HT1080 (cell line): ENCODE measurements around the gene RBBP6. TPM values are rescaled to one million over a fixed set of nuclear protein-coding genes. Genes with fewer than 3 reads are reported as not detected.
A peak's percentile ranks its signal among the peaks of the same experiment; 100 is the strongest.
"Not testable (repeated sequence)": the region's sequence is repeated elsewhere in the genome, so short reads cannot be mapped to it uniquely, and the experiment has no call there.

Source experiments
- DNase-seq: peaks from one replicate; pipeline ENCODE4 v3.0.0-alpha.2; 2015; ENCODE audit warnings: low read depth
- polyA plus RNA-seq, 2 experiments: library from polyadenylated mRNA; depleted of rRNA; stranded (reverse); fragments of >200 nt; gene quantifications; 2 replicates each; pipeline ENCODE4 v1.2.3, GENCODE V29; 2015
- total RNA-seq: library from RNA; depleted of rRNA; stranded (reverse); fragments of >200 nt; shearing (Covaris generic); gene quantifications from 2 replicates; pipeline ENCODE4 v1.2.3, GENCODE V29; 2014; rRNA removed

Gene RBBP6
- 13.9 and 15.4 TPM in 2 replicates for total RNA-seq
- polyA plus RNA-seq (2015; cell fraction: cytosol; rRNA removed), result 19.0 and 25.9 TPM in 2 replicates
- 72.8 and 79.7 TPM in 2 replicates for polyA plus RNA-seq (2015; cell fraction: nucleus; rRNA removed)

GRCh38 chr16:24539295-24539849 is at the start of gene RBBP6:
Gene RBBP6 (plus strand): TSS chr16:24539566. CDS start chr16:24540627, 1,061 bp downstream.
- peak; percentile 96 for DNase-seq

DNA sequence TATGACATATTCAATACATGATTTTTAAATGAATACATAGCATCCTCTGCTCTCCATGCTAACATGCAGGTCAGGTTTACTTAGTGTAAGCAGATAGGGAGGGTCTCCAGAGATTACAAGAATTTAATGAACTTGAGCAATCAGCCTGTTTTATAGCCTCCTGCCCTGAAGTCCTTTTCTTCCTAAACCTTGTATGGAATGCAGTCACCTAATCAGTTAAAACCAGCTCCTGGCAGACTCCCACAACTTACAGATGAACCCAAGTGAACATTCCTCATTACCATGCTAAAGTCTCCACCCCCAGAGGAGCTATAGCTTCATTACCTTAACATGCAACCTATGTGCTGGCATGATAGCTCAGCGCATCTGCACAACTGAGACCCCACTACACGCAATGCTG is 48.5 kb upstream of the RBBP6 start:
- no peak for DNase-seq

DNA sequence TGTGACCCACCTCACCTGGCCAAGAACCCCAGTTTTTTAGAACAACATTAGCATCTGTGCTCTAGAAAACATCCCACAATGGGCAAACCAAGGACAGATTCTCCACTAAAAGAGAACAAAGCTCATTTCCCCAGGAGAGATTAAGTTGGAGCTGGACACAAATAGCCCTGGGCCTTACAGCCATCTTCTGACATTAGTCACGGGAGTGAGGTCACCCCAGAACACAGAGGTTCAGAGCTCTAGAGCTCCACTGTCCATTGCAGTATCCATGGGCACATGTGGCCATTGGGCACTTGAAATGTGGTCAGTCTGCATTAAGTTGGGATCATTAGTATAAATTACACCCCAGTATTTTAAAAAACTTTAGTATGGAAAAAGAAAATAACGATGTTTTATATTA is 47.6 kb upstream of the RBBP6 start:
- DNase-seq, result no peak

DNA sequence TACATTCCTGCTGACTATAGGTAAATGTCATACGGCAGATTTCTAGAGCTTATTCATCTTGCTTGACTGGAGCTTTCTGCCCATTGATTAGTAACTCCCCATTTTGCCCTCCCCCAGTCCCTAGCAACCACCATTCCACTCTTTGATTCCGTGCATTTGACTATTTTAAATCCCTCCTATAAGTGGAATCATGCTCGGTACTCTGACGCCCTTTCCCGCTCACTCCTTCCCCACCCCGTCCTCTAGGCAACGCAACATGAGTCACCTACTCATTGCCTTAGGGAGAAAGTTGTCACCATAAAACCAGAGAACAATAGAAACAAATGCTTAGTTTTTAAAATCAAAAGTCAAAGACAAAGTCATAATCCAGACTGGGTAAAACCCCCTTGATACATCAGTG is 45.5 kb upstream of the RBBP6 start:
- DNase-seq, result no peak

DNA sequence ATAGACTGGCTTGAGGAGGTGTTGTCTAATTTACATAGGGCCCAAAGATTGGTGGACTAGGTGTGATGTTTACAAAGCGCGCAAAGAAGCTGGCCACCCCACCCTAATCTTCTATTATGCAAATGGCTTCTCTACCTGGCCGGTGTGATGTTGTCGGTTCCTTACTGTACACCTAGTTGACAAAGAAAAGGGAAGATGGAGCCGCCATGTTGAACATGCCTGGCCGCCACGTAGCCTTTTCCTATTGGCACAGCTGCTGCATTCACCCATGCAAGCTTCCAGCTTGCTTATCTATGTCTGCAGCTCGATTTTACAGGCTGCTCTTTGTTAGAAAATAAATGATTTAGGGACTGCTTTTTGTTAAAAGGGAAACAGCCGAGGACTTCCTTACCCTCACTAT is 44.2 kb upstream of the RBBP6 start:
- not testable (repeated sequence) for DNase-seq

- no peak for DNase-seq
These were observed 41.9 kb upstream of the RBBP6 start for GRCh38 chr16:24497440-24497839.

GRCh38 chr16:24499193-24499814 is 40.1 kb upstream of the RBBP6 start:
- peak; percentile 48 for DNase-seq

DNA sequence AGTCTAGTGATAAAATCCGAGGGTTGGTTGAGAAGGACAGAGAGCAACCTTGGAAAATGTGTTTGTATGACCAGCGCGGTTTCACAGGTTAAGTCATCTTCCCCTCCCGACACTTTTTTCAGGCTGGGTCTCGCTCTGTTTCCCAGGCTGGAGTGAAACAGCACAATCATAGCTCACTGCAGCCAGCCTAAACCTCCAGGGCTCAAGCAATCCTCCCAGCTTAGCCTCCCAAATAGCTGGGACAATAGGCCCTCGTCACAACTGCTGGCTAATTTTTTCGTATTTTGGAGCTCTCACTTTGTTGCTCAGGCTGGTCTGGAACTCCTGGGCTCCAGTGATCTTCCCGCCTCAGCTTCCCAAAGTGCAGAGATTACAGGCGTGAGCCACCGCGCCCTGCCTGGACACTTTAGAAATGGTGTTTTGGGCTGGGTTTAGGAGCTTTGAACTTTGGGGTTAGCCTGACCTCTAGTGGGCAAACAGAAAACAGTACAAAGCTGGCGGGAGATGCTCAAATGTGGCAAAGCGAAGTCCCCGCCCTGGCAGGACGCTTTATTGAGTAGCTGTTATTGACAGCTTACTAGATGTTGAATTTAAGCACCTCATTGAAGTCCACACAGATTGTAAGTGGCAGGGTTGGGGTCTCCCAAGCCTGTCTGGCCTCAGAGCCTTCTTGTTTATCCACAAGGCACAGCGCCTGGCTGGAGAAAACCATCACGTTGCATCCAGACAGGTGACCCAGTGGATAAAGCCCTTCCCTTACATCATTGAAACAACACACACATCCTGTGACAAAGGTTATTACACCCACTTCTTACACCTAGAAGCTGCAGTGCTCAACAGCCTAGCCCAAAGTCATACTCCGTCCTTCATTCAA is 34.7 kb upstream of the RBBP6 start:
- peak; percentile 66 for DNase-seq

- no peak for DNase-seq
These were observed 33.4 kb upstream of the RBBP6 start for GRCh38 chr16:24505959-24506358.

- no peak for DNase-seq
These were observed 31.3 kb upstream of the RBBP6 start for GRCh38 chr16:24507959-24508480.

DNA sequence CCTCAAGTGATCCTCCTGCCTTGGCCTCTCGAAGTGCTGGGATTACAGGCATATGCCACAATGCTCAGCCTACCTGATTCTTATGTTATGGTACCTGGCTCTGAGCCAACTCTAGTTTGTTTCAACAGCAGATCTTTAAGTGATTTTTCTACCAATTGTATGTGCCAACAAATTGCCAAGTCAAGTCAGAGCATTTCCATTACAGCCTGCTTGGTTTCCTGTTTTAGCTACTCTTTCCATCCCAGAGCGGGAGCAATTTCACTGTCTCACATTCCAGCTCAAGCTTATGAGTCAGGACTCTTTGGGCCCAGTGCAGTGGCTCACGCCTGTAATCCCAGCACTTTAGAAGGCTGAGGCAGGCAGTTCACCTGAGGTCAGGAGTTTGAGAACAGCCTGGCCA is 30.8 kb upstream of the RBBP6 start:
- peak; percentile 73 for DNase-seq

- no peak for DNase-seq
These were observed 29.8 kb upstream of the RBBP6 start for GRCh38 chr16:24509536-24509935.

DNA sequence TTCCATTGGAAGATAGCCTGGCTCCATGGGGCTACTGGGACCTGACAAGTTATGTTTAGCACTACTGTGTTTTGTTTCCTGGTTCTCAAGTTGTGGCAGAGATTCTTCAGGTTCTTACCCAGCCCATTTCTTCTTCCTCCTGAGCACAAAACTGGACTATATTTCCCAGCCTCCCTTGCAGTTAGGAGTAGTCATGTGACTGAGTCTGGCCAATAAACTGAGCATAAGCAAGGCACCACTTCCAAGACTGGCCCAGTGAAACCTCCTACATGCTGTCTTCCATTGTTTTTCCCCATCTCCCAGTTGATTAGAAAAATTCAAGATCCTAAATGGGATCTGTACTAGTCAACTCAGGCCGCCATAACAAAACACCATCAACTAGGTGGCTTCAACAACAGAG is 28.2 kb upstream of the RBBP6 start:
- DNase-seq, result peak; percentile 31

DNA sequence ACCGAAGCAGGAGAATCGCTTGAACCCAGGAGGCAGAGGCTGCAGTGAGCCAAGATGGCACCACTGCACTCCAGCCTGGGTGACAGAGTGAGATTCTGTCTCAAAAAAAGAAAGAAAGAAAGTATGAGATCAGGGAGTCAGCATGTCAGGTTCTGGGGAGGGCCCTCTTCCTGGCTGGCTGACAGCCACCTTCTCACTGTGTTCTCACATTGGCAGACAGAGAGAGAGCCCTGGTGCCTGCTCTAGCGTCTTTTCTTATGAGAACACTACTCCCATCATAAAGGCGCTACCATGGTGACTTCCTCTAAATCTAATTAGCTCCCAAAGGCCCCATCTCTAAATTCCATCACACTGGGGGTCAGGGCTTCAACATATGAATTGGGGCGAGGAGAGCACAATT is 27.6 kb upstream of the RBBP6 start:
- DNase-seq, result no peak

DNA sequence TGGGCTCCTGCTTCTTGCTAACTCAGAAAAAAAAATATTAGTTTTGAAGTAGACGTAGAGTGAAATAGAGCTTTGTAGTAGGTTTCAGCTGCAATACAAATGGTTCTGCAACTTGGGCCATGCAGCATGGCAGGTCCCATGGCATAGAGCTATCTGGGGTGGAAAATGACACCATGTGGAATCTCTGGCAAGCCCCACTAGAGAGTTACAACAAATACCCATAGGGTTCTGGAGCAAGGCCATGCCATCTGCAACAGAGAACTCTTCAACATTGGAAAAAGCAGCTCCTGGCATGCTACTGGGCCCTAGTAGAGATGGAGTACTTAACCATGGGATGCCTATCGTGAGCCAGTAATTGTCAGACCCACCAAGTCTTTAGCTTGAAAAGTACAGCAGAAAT is 25.3 kb upstream of the RBBP6 start:
- DNase-seq, result no peak

DNA sequence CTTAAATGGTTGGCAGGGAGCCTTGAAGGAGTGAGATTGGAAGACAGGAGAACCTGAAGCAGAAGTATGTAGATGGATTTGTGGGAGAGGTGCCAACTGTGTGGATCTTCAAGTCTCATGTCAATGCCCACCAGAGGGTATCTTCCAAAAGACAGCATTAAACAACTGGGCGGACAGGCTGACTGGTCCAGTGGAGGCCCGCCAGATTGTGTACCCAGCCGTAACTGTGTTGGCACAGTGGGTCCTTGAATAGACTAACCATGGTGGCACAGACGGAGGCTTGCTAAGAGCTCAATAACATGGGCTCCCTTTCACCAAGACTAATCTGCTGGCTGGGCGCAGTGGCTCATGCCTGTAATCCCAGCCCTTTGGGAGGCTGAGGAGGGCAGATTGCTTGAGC is 24.2 kb upstream of the RBBP6 start:
- no peak for DNase-seq

DNA sequence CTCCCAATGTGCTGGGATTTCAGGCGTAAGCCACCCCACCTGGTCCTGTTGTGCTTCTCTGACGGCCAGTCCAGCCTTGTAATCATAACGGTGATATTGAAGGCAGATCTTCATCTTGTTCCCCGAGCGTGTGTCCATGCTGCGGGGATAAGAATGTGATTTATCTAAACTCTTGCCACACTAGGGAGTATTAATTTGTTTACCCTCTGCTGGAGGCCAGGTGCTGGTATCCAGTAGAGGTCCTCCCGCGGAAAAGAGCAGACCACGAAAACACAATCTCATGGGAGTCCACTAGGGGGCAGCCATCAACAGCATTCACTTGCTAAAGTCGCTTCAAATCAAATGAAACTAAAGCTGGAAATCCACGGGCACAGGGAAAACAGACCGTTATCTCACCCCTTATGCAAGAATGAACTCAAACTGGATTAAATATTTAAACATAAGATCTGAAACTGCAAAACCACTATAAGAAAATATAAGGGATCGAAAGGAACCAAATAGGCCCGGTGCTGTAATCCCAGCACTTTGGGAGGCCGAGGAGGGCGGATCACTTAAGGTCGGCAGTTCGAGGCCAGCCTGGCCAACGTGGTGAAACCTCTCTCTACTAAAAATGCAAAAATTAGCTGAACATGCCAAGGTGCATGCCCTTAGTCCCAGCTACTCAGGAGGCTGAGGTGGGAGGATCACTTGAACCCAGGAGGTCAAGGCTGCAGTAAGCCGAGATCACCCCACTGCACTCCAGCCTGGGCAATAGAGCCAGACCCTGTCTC is 22.3 kb upstream of the RBBP6 start:
- DNase-seq, result peak; percentile 80

DNA sequence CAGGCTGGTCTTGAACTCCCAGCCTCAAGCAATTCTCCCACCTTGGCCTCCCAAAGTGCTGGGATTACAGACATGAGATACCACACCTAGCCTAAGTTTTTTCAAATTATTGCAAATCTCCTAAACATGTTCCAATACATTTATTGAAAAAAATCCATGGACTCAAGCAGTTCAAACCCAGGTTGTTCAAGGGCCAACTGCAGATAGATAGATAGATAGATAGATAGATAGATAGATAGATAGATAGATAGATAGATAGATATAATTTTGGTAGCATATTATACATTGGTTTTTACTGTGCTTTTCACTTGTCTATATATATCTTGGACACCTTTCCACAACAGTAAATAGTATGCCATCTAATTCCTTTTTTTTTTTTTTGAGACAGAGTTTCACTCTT is 20.9 kb upstream of the RBBP6 start:
- no peak for DNase-seq

- no peak for DNase-seq
These were observed 18.4 kb upstream of the RBBP6 start for GRCh38 chr16:24520983-24521382.

GRCh38 chr16:24522751-24523150 is 16.6 kb upstream of the RBBP6 start:
- DNase-seq, result no peak

GRCh38 chr16:24523569-24523968 is 15.8 kb upstream of the RBBP6 start:
- DNase-seq, result no peak
